ENCODE results near the gene GPR148.

GRCh38 chr2:130720036-130720435 is 8.8 kb upstream of the GPR148 start:
- TF ChIP-seq EZH2 (IDR thresholded peaks at IDR 0.05; ENCODE audit: insufficient read depth, poor library complexity, severe bottlenecking) (no peak), EZH2phosphoT487 (IDR thresholded peaks at IDR 0.05; ENCODE audit: insufficient read depth, low read depth) (no peak)

All from GM23248 (cell line).